Trophoblast cell (in vitro differentiated cells and primary cell): ENCODE results near the gene HS6ST2.

ENCODE experiments used
- DNase-seq, 2 donors: peaks; one replicate each; pipeline ENCODE4 v3.0.0-alpha.2; 2016
- H2AFZ ChIP-seq: 2 replicates; pipeline ENCODE4 v1.6.1; 2013; ENCODE audit warnings: low read length, moderate library complexity, mild to moderate bottlenecking; ENCODE audit not compliant: insufficient read depth, poor library complexity
- H2AK5ac ChIP-seq: 2 replicates; pipeline ENCODE4 v1.6.1; 2013; ENCODE audit warnings: mild to moderate bottlenecking, low read length
- H2BK120ac ChIP-seq: 2 replicates; pipeline ENCODE4 v1.6.1; 2013; ENCODE audit warnings: low read length, mild to moderate bottlenecking, moderate library complexity; ENCODE audit not compliant: insufficient read depth, poor library complexity
- H2BK12ac ChIP-seq: 2 replicates; pipeline ENCODE4 v1.6.1; 2013; ENCODE audit warnings: mild to moderate bottlenecking, low read length, moderate library complexity
- H2BK5ac ChIP-seq: 2 replicates; pipeline ENCODE4 v1.6.1; 2013; ENCODE audit warnings: low read length, low read depth, moderate library complexity, mild to moderate bottlenecking; ENCODE audit not compliant: poor library complexity
- H3K14ac ChIP-seq: 2 replicates; pipeline ENCODE4 v1.6.1; 2013; ENCODE audit warnings: mild to moderate bottlenecking, low read length
- H3K18ac ChIP-seq: 2 replicates; pipeline ENCODE4 v1.6.1; 2013; ENCODE audit warnings: mild to moderate bottlenecking, low read length
- H3K23ac ChIP-seq: 2 replicates; pipeline ENCODE4 v1.6.1; 2013; ENCODE audit warnings: low read length
- H3K27ac ChIP-seq: 2 replicates; pipeline ENCODE4 v1.5.1; 2013; ENCODE audit warnings: low read depth, mild to moderate bottlenecking, inconsistent platforms, low read length, moderate library complexity
- H3K27me3 ChIP-seq: 2 replicates; pipeline ENCODE4 v1.6.1; 2013; ENCODE audit warnings: inconsistent platforms, mild to moderate bottlenecking, low read length, moderate library complexity; ENCODE audit not compliant: insufficient read depth
- H3K36me3 ChIP-seq, 2 experiments: 1 replicate in 1 of 2; 2 replicates in 1 of 2; pipeline ENCODE4 v1.6.1; 2013; ENCODE audit warnings: low read length in 2 of 2, mild to moderate bottlenecking in 2 of 2, moderate library complexity in 1 of 2; ENCODE audit not compliant: insufficient read depth in 2 of 2, control insufficient read depth in 1 of 2
- H3K4ac ChIP-seq: 2 replicates; pipeline ENCODE4 v1.6.1; 2013; ENCODE audit warnings: low read depth, mild to moderate bottlenecking, low read length, moderate library complexity
- H3K4me1 ChIP-seq, 2 experiments: 1 replicate in 1 of 2; 2 replicates in 1 of 2; pipeline ENCODE4 v1.6.1; 2013; ENCODE audit warnings: low read length in 2 of 2, mild to moderate bottlenecking in 2 of 2, moderate library complexity in 1 of 2; ENCODE audit not compliant: insufficient read depth in 2 of 2, control insufficient read depth in 1 of 2
- H3K4me2 ChIP-seq: 2 replicates; pipeline ENCODE4 v1.6.1; 2013; ENCODE audit warnings: inconsistent platforms, mild to moderate bottlenecking, low read length, moderate library complexity
- H3K4me3 ChIP-seq: 2 replicates; pipeline ENCODE4 v1.5.1; 2013; ENCODE audit warnings: mild to moderate bottlenecking, low read depth, low read length, inconsistent platforms
- H3K79me1 ChIP-seq: one replicate; pipeline ENCODE4 v1.6.1; 2013; ENCODE audit warnings: low read length
- H3K79me2 ChIP-seq: 2 replicates; pipeline ENCODE4 v1.6.1; 2013; ENCODE audit warnings: low read length, mild to moderate bottlenecking; ENCODE audit not compliant: control insufficient read depth, insufficient read depth, poor library complexity
- H3K9ac ChIP-seq: 2 replicates; pipeline ENCODE4 v1.6.1; 2013; ENCODE audit warnings: mild to moderate bottlenecking, low read length
- H3K9me3 ChIP-seq: 2 replicates; pipeline ENCODE4 v1.6.1; 2013; ENCODE audit warnings: low read depth, mild to moderate bottlenecking, control low read depth, inconsistent platforms, low read length; ENCODE audit not compliant: insufficient read depth
- H4K12ac ChIP-seq: 2 replicates; pipeline ENCODE4 v1.6.1; 2013; ENCODE audit warnings: low read depth, mild to moderate bottlenecking, low read length, moderate library complexity
- H4K8ac ChIP-seq: 2 replicates; pipeline ENCODE4 v1.6.1; 2013; ENCODE audit warnings: low read depth, mild to moderate bottlenecking, low read length, moderate library complexity
- H4K91ac ChIP-seq: one replicate; pipeline ENCODE4 v1.6.1; 2013; ENCODE audit warnings: low read depth, mild to moderate bottlenecking, low read length, moderate library complexity
- WGBS: extraction: QIAGEN DNeasy Blood & Tissue Kit; methylation state at CpG from one replicate; pipeline ENCODE4 v1.1.7; 2013; ENCODE audit warnings: missing lambda C conversion rate; ENCODE audit not compliant: insufficient read length, insufficient coverage; ENCODE audit errors: extremely low coverage; 5-methylcytosine and 5-hydroxymethylcytosine counted together

Gene HS6ST2

GRCh38 chrX:132853040-132853439 is 105.4 kb downstream of the HS6ST2 start:
- H2BK5ac ChIP-seq = no peak overlapping the region
- no peaks in the 10 kb centered on the region for H3K4me1 ChIP-seq
- no peak overlapping the region for H4K8ac ChIP-seq
- H3K36me3 ChIP-seq = no peaks in the 10 kb centered on the region
- no peak overlapping the region for H4K91ac ChIP-seq
- no peak overlapping the region for H4K12ac ChIP-seq
- no peak overlapping the region for H3K9ac ChIP-seq
- H3K4ac ChIP-seq = no peak overlapping the region
- DNase-seq = no peak
- H3K27ac ChIP-seq = no peak overlapping the region
- H3K9me3 ChIP-seq = no peaks in the 10 kb centered on the region
- no peak overlapping the region for H2AFZ ChIP-seq
- H3K4me2 ChIP-seq = no peak overlapping the region
- no peaks in the 10 kb centered on the region for H3K79me2 ChIP-seq
- H3K14ac ChIP-seq = no peak overlapping the region
- no peak overlapping the region for H3K18ac ChIP-seq
- H3K4me3 ChIP-seq = no peak overlapping the region
- no peaks in the 10 kb centered on the region for H3K79me1 ChIP-seq
- H3K27me3 ChIP-seq = no peaks in the 10 kb centered on the region
- no peak overlapping the region for H2AK5ac ChIP-seq
- H3K23ac ChIP-seq = no peak overlapping the region
- no peak overlapping the region for H2BK120ac ChIP-seq
- H2BK12ac ChIP-seq = no peak overlapping the region
- no CpG with 5 or more reads among the region's 3 CpGs for WGBS

GRCh38 chrX:132848296-132848970 is 110.0 kb downstream of the HS6ST2 start:
- H3K4me1 ChIP-seq = no peaks in the 10 kb centered on the region
- H3K9ac ChIP-seq = no peak overlapping the region
- H2AFZ ChIP-seq = no peak overlapping the region
- H3K4ac ChIP-seq = no peak overlapping the region
- H3K4me3 ChIP-seq = no peak overlapping the region
- H2AK5ac ChIP-seq = no peak overlapping the region
- no peak overlapping the region for H4K12ac ChIP-seq
- DNase-seq = no peak
- no CpG with 5 or more reads among the region's 6 CpGs for WGBS
- no peaks in the 10 kb centered on the region for H3K9me3 ChIP-seq
- no peak overlapping the region for H3K23ac ChIP-seq
- no peaks in the 10 kb centered on the region for H3K79me2 ChIP-seq
- no peak overlapping the region for H3K27ac ChIP-seq
- H2BK5ac ChIP-seq = no peak overlapping the region
- no peaks in the 10 kb centered on the region for H3K36me3 ChIP-seq
- no peak overlapping the region for H4K91ac ChIP-seq
- no peak overlapping the region for H3K4me2 ChIP-seq
- H3K79me1 ChIP-seq = no peaks in the 10 kb centered on the region
- H2BK12ac ChIP-seq = no peak overlapping the region
- no peak overlapping the region for H2BK120ac ChIP-seq
- no peaks in the 10 kb centered on the region for H3K27me3 ChIP-seq
- no peak overlapping the region for H3K14ac ChIP-seq
- no peak overlapping the region for H4K8ac ChIP-seq
- no peak overlapping the region for H3K18ac ChIP-seq

- Histone ChIP-seq H2AK5ac (no peak overlapping the region), H3K79me1 (no peaks in the 10 kb centered on the region), H3K79me2 (no peaks in the 10 kb centered on the region), H3K4ac (no peak overlapping the region), H3K4me2 (no peak overlapping the region), H3K36me3 (no peaks in the 10 kb centered on the region), H3K4me3 (no peak overlapping the region), H3K23ac (no peak overlapping the region), H2BK120ac (no peak overlapping the region), H3K18ac (no peak overlapping the region), H3K14ac (no peak overlapping the region), H4K91ac (no peak overlapping the region), H2BK12ac (no peak overlapping the region), H2AFZ (no peak overlapping the region), H3K27ac (no peak overlapping the region), H2BK5ac (no peak overlapping the region), H4K8ac (no peak overlapping the region), H3K9me3 (no peaks in the 10 kb centered on the region), H3K4me1 (no peaks in the 10 kb centered on the region), H4K12ac (no peak overlapping the region), H3K9ac (no peak overlapping the region), H3K27me3 (no peaks in the 10 kb centered on the region)
- no peak for DNase-seq
- no CpG with 5 or more reads among the region's 5 CpGs for WGBS
These were observed 115.1 kb downstream of the HS6ST2 start for GRCh38 chrX:132843363-132843762.

GRCh38 chrX:132842460-132843238 is 115.8 kb downstream of the HS6ST2 start:
- DNase-seq = no peak
- Histone ChIP-seq H3K79me2 (no peaks in the 10 kb centered on the region), H2BK5ac (no peak overlapping the region), H3K18ac (no peak overlapping the region), H3K9ac (no peak overlapping the region), H3K27me3 (no peaks in the 10 kb centered on the region), H4K91ac (no peak overlapping the region), H3K23ac (no peak overlapping the region), H3K4me3 (no peak overlapping the region), H2AFZ (no peak overlapping the region), H2BK120ac (no peak overlapping the region), H4K12ac (no peak overlapping the region), H2BK12ac (no peak overlapping the region), H3K9me3 (no peaks in the 10 kb centered on the region), H3K4me2 (no peak overlapping the region), H2AK5ac (no peak overlapping the region), H4K8ac (no peak overlapping the region), H3K36me3 (no peaks in the 10 kb centered on the region), H3K27ac (no peak overlapping the region), H3K4ac (no peak overlapping the region), H3K14ac (no peak overlapping the region), H3K4me1 (no peaks in the 10 kb centered on the region), H3K79me1 (no peaks in the 10 kb centered on the region)
- WGBS = no CpG with 5 or more reads among the region's 4 CpGs
